Stimulated activated naive CD8-positive, alpha-beta T cell treated with anti-CD3 and anti-CD28 coated beads, Interleukin-15, Interleukin-2, amounts not matched to agents 100 U/mL and 50 U/mL, for 24 hours (primary cell): ENCODE measurements around the gene ADGRV1.

Source experiments
- ATAC-seq: fragments of 150-1000 bp; cut with Tn5 transposase; one replicate; pipeline ENCODE4 v1.10.0; 2021
- DNase-seq: peaks from one replicate; pipeline ENCODE4 v3.0.0; 2021

Gene ADGRV1

GRCh38 chr5:90874066-90874465, 315.5 kb downstream of the ADGRV1 start:
- ATAC-seq (no peak), DNase-seq (no peak)

- DNase-seq: no peak
- ATAC-seq: no peak
Measured at GRCh38 chr5:90875456-90875855, 316.9 kb downstream of the ADGRV1 start.

- DNase-seq: no peak
- no peak for ATAC-seq
Measured at GRCh38 chr5:90876366-90876765, 317.8 kb downstream of the ADGRV1 start.

- DNase-seq: no peak
- ATAC-seq: no peak
Measured at GRCh38 chr5:90877049-90877448, 318.5 kb downstream of the ADGRV1 start.

GRCh38 chr5:90878081-90878480, 319.5 kb downstream of the ADGRV1 start:
- no peak for DNase-seq
- no peak for ATAC-seq

GRCh38 chr5:90878549-90879196, 320.1 kb downstream of the ADGRV1 start:
- no peak for DNase-seq
- ATAC-seq: peak; percentile 59

- ATAC-seq: no peak
- no peak for DNase-seq
Measured at GRCh38 chr5:90881626-90882150, 323.1 kb downstream of the ADGRV1 start.

GRCh38 chr5:90882448-90882847, 323.9 kb downstream of the ADGRV1 start:
- ATAC-seq (no peak), DNase-seq (no peak)

- DNase-seq (no peak), ATAC-seq (no peak)
Measured at GRCh38 chr5:90885180-90885868, 326.7 kb downstream of the ADGRV1 start.

GRCh38 chr5:90886381-90886780, 327.8 kb downstream of the ADGRV1 start:
- ATAC-seq (no peak), DNase-seq (no peak)

GRCh38 chr5:90888511-90889324, 330.1 kb downstream of the ADGRV1 start:
- ATAC-seq (no peak), DNase-seq (no peak)

GRCh38 chr5:90889325-90889600, 330.7 kb downstream of the ADGRV1 start:
- DNase-seq (no peak), ATAC-seq (no peak)

- ATAC-seq (no peak), DNase-seq (no peak)
Measured at GRCh38 chr5:90890180-90890579, 331.6 kb downstream of the ADGRV1 start.

GRCh38 chr5:90894866-90895420, 336.3 kb downstream of the ADGRV1 start:
- no peak for ATAC-seq
- no peak for DNase-seq

- no peak for ATAC-seq
- DNase-seq: no peak
Measured at GRCh38 chr5:90897618-90898017, 339.0 kb downstream of the ADGRV1 start.

- no peak for ATAC-seq
- no peak for DNase-seq
Measured at GRCh38 chr5:90898326-90899013, 339.9 kb downstream of the ADGRV1 start.

- no peak for ATAC-seq
- no peak for DNase-seq
Measured at GRCh38 chr5:90899014-90899604, 340.5 kb downstream of the ADGRV1 start.

- DNase-seq: no peak
- ATAC-seq: no peak
Measured at GRCh38 chr5:90901261-90901660, 342.7 kb downstream of the ADGRV1 start.

GRCh38 chr5:90902170-90902569, 343.6 kb downstream of the ADGRV1 start:
- no peak for DNase-seq
- no peak for ATAC-seq

GRCh38 chr5:90902651-90903386, 344.2 kb downstream of the ADGRV1 start:
- ATAC-seq (no peak), DNase-seq (no peak)

- no peak for ATAC-seq
- DNase-seq: no peak
Measured at GRCh38 chr5:90909101-90909503, 350.5 kb downstream of the ADGRV1 start.
